RPMI8226 (cell line): ENCODE results near the gene PGC.
A peak's percentile ranks its signal among the peaks of the same experiment; 100 is the strongest.

Source experiments
- DNase-seq: peaks from one replicate; pipeline ENCODE4 v3.0.0-alpha.2; 2015

The PGC gene

DNA sequence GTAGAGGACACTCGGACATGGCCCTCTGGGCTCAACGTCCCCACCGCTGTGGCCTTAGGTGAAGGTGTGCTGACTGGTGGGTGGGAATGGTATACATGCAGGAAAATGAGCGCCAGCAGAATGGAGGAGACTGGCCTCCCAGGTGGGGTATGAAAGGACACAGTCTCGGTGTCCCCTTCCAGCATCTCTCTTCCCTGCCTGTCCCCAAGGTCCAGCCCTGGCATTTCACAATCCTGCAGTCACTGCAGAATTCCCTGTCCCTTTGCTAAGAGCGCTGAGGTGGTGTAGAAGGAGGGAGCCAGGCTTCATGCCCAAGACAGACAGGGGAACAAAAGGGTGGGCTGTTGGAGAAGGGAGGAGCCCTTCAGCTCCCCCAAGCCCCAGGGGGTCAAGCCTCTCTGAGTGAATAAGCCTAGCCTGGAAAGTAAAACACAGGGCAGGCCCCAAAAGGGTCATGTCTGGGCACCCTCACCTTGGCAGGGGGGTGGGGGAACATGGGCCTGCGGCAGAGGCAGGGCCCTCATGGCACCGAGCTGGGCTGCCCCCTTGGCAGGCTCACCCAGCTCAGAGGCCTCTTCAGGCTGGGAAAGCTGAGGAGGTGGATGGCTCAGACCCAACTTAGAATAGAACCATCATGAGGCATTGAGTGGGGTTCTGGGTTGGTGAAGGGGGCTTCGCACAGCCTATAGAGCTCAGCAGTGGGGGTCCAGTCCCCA lies 35.7 kb downstream of the PGC start:
- no peak for DNase-seq

DNA sequence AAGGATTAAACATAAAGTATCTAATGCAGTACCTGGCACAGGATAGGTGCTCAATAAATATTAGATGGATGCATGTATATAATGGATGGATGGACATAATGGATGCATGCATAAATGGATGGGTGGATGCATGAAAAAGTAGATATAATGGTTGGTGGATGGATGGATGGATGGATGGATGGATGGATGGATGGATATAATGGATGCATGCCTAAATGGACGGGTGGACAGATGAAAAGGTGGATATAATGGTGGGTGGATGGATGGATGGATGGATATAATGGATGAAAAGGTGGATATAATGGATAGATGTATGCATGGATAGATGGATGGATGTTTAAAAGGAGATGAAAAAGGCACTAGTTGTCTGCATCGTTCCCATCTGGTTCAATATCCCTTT lies 37.8 kb downstream of the PGC start:
- no peak for DNase-seq

DNA sequence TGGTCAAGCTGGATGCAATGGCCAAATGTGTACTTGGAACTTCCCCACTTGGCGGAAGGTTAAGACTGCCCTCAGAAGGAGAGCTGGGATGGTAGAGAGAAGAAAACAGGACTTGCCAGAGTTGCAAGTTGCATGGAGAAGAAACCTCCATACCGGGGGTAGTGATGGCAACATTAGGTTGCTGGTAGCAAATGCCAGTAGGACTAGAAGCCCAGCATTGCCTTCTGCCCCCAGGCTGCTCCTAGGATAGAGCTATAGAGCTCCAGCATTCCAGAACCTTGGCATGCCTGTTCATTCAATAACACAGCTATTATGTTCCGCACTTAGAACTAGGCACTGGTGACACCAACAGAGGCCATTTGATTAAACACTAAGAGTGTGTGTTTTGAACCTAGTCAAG lies 38.3 kb downstream of the PGC start:
- no peak for DNase-seq

DNA sequence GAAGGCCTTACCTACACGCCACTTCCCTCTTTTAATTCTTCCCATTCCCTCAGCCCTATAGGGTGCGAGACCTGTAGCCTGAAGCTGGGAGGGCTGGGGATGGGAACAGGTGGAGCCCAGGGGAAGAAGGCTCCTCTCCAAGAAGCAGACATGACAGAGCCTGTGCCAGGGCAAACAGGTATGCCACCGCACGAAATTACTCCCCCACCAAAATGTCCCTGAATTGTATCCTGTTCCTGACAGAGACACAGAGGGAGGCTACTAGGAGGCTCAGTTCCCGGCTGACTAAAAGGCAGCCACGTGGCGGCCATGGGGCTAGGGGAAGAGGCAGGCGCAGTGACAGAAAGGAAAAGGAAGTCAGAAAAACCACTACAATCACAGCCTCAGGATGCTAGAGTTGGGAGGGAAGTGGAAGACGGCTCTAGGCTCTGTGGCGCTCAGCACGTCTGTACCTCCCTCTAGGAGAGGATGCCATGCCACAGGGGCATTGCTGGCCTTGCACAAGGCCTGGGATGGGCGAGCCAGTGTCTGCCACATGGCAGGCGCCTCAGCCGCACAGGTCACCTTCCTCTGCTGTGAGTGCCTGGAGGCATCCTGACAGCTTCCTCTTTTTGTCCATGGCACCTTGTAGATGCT lies 39.5 kb downstream of the PGC start:
- DNase-seq = peak; percentile 62

DNA sequence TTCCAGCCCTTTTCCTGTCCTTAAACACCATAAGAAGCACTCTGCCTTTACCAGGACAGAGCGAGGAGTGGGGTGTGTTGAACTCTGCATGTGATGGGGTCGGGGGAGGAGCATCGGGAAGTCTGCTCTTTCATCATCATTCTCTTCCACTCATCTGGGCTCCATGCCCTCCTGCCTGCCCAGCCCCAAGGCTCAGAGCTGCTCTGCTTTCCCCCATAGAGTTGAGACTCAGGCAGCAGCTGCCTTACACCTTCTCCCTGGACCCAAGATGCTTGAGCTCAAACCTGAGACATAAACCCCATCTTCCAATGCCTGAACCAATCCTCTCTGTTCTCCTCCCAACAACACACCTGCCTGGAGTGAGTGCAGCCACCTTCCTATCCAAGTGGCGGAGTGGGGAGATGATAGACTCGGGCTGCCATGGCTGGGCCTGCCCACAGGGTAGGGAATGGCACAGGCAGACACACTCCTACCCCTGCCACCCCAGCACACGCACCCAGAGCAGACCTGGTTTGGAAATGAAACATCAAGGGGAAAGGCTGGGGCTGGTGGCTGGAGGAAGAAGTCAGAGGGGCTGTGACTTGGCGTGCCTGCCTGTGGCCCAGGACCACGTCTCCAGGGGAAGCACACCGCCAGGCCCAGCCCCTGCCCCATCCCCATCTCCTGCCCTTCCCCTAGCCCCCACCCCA lies 40.2 kb downstream of the PGC start:
- no peak for DNase-seq

DNA sequence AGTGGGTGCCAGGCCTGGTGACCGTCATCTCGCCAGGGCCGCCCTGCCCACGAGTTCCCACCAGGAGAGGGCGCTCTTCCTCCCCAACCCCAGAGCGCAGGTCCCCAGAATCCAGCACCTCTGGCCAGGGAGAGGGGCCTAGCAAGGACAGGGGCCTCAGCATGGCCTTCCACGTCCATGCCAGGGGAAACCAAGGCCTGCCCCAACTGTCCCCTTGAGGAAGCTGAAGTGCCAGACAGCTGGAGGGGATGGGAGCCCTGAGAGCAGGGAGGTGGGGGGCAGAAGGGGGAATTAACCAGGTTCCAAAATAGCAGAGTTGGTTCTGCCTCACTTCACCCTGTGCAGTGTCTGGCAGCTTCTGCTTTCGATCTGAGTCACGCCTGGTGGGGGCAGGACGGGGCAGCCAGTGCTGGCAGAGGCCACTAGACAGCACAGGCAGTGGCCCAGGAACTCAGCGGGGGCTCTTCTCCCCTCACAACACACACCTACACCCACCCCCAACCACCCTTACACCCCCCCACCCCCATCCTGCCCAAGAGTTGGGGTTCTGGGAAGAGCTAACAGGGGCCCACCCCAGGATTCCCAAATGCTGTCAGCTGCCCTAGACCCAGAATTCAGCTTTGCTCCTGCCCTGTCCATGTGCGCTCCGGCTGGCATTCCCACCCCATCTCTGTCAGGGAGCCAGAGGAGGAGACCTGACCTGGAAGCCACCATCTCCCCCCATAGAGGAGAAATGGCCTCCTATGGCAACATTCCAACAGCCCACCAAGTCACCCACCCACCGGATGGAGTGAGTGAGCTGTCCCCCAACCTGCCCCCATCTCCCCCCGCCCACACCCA lies 41.0 kb downstream of the PGC start:
- peak; percentile 84 for DNase-seq

DNA sequence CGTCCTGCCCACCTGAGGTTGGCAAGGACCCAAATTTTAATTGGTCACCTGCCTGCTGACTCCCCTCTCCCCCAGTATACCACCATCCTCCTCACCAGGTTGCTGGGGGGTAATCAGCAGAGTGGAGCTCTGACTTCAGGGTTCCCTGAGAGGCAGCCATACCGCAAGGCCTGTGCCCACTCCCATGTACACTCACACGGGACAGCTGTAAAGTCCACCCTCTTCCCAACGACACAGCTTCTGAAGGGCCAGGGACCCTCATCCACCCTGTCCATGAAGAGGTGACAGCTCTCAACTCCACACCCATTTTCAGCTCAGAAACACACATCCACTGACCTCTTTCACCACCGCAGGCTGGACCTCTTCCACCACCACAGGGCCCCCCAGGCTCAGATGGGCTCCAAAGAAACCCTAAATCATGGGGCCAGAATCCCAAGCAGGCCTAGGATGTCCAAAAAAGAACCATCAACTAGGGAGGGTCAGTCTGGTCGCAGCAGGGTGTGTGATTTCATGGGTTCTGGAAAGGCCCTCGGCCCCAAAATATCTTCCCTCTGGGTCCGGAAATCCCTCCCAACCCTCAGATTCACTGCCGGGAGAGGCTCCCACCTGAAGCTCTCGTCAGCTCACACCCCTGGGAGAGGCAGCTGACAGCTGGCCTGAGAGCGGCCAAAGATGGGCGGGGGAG lies 41.7 kb downstream of the PGC start:
- DNase-seq = no peak

DNA sequence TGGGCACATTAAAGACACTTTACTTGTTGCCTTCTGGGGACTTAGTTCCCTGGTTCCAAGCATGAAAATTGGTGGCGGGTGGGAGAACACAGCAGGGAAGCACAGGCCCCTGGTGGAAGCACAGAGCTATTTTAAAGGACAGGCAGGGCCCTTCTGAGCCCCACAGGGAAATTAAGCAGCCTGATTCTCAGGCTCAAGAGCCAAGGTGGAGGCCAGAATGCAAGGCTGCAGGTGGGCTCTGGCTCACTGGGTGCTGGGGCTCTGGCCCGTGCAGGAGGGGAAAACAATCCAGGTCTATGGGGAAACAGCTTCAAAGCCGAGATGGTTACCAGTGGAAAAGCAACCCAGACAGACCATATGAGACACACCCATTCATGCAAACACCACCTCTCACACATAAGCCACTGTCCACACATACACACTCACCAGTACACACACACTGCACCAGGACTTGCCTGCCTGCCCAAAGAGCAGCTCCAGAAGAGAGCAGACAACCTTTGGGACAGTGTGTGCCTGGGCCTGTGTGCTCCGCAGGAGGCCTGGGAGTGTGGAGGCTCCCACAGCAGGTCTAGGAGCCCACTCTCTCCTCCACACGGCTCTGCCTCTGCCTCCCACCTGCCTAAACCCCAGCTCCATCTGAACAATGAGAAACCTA lies 42.4 kb downstream of the PGC start:
- no peak for DNase-seq

DNA sequence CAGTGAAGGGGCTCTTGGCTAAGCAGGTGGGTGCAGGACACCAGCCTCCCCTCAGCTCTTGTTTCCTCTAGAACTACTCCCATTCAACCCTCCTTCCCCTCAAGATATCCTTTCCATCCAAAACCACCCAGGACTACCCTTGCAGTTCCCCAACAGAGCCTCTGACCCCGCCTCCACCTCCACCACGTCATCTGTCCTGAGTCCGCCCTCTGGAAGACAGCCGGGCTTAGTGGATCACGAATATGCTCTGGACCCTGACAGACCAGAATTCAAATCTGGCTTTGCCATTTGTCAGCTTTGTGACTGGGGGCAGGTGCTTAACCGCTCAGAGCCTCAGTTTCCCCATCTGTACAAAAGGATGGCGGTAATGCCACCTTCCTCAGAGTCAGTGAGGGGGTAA lies 43.2 kb downstream of the PGC start:
- DNase-seq = no peak

DNA sequence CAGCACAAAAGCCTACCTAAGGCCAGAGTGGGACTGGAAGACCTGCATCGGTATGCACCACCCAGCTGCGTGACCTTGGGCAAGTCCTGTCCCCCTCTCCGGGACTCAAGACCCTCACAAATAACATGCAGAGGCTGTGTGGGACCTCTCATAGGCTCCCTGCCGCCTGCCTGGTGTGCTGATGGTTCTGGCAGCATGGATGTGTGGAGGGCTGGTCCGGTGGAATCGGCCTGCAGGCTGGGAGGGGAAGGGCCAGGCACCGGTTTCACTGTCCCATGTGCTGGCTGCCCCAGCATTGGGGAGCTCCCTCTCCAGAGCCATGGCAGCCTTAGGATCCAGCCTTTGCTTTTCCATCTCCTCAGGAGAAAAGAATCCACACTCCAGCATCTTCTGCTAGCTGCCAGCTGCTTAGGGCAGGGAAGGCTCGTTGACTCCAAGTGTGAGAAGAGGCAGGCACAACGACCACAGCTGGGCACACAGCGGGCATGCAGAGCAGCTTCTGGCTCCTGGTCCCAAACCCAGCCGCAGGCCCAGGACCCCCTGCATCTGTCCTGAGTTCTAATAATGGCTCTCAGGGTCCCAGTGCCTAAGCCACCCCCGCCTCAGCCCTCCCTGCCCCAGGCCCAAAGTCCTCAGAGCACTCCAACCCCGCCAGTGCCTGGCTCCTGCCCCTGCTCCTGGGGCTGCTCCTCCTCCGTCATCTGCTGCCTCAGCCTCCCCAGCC lies 44.3 kb downstream of the PGC start:
- no peak for DNase-seq

DNA sequence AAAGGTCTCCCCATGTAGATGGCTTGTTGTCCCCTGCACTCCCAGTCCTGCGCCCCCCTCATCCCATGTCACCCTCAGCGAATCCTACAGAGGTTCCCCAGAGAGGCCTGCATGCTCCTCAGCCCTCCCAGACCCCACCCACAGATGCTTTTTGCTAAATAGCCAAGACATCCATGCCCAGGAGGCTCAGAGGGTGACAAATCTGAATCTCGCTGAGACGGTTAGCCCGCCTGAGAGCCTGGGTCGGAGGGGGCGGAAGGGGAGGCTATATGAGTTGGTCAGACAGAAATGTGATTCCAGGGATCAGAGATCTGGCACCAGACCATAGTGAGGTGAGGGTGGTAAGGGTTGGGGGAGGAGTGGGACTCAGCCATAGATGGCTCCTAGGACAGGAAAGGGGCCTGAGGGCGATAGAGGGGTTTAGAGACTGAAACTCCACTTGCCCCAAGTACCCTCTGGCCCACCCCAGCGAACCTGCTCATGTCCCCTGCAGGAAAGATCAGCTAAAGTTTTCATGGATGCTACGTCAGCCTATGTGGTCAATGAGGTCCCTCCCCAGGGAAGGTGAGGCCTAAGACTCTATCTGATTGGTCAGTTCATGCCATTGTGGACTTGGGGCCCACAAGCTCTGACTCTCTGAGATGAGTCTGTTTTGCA lies 45.0 kb downstream of the PGC start:
- DNase-seq = no peak

DNA sequence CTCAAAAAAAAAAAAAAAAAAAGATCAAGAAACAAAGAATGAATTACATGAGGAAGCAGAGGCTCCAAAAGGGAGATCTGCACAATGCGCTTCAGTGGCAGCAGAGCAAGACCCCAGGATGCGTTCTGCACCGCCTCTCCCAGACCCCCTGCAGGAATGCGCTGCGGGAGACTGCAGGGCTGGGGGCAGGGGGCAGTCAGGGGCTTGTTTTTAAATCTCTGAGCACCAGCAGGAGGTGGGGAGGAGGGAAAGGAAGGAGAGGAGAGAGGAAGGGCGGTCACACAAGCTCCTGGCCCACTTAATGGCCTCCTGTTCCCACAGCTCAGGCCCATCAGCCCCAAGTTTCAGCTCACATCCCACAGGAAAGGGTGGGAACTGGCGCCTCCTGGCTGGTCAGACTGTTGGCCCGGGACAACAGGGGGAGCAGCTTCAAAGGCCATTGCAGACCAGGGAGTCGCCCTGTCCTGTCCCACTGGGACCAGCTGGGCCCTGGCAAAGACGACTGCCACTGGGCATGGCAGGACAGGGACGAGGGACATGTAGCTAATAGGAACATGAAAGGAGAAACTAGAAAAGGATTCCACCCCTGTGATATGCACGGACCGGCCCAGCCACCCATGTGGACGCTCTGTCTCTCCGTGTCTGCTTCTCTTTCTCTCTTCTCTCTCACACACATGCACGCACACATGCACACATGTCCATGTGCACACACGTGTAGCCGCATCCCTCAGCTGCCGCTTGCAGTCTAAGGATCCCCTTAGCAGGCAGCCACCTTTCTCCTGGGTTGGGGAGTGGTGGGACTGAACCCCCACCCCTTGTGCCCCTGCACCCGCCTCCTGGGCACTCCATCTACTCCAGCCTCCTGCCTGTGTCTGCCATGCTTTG lies 46.5 kb downstream of the PGC start:
- DNase-seq = no peak

DNA sequence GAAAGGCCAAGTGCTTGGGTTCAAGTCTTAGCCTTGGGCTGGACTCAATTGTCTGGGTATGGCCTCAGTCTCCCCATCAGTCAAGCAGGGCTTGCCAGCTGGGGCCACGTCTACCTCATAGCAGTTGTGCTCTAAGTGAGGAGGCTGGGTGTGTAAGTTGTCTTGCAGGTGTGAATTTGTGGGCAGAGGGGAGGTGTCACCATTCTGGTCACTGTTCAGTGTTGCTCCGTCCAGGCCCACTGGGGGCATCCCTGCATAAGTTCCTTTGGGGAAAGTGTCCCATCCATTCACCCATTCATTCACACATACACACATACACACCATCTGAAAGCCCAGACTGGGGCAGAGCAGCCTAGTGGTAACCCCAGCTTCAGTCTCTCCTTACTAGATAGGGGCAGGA lies 48.1 kb downstream of the PGC start:
- DNase-seq = no peak

DNA sequence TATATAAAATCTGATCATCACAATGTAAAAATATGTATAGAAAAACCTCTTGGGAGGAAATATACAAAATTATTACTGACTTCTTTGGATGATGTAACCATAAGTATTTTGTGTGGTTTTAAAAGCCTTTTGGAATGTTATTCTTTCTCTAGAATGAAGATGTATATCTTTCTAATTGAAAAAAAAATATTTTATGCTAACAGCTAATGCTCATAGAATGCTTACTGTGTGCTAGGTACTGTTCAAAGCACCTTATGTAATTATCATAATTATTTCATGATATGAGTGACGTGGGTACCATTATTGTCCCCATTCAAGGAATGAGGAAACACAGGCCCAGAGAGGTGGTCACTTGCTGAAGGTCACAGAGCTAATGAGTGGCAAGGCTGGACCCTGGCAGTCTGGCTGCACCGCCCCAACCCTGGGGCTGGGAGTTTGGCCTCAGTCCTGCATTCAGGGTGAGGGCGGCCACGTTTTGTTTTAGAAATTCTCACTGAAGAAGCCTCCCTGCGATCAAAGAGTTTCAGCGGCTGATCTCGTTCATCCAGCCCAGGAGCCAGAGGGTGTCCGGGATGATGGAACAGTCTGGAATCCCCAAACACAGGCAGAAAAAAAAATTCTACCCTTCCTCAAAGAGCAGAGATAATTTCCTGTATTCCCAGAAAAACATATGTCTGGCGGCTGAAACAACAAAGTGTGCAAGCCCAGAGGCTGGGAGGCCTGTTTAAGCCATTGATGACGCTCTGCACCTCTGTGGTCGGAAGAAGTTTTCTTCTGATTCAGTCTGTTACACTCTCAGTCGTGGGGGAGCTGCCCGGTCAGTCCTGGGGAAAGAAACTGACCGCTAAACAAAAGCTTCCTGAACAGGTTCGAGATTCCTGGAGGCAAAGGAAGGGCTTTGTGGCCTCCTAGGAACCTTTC lies 49.1 kb downstream of the PGC start:
- no peak for DNase-seq

DNA sequence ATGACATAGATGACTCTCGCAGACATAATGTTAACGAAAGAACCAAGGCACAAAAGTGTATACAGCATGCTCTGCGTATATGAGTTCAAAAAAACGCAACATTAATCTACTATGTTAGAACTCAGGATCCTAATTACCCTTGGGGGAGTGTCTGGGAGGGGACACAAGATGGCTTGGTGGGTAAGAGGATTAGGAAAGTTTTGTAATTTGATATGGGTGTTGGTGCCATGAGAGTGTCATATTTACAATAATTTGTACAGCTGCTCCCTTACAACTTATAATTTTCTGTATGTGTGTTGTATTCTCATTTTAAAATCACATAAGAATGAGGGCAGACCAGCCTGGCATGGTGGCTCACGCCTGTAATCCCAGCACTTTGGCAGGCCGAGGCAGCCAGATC lies 50.4 kb downstream of the PGC start:
- DNase-seq = no peak

DNA sequence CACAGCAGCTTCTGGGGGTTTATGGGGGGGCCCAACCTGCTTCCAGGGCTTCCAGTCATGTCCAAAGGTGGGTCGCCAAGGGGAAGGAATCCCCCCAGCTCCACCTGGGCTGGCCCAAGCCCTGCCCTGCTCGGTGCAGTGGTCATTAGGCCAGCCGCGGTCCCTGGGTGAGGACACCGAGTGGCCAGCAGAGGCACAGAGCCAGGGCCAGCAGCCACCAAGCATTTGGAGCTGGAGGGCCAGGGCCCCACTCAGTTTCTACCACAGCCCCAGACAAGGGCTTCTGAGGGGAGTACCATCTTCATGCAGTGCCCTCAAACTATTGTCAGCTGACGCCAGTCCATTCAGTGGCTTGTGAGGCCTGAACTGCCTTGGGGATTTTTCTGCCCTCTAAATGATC lies 51.4 kb downstream of the PGC start:
- no peak for DNase-seq

DNA sequence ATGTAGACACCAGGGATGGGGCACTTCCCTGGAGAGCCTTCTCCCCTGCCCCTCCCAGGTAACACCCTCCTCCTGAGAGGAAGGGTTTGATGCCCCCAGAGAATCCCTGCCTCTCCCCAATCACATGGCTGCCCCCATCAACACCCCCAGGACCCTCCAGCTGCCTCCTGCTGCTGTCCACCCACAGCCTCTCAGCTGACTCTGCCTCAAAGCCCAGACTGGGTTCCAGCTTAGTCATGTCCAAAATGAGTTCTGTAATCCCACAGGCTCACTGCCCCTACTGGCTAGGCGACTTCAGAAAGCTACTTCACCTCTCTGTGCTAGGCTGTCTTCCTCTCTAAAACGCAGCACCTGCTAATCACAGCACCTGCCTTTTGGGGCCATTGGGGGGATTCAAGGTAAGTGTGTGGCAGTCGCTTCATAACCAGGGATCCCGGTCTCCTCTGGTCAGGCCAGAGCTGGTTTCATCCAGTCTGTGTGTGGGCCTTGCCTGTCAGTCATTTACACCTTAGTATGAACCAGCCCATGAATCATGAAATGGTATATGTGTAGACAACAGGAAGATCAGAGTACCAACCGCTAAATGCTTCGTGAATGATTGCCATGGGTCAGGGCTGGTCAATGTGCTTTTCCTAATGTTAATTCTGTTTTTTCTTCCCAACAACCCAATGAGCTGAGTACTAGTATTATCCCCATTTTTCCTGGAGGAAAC lies 52.2 kb downstream of the PGC start:
- DNase-seq = no peak
